NCI-H2081 (cell line): ENCODE results near the gene MYH13.
A peak's percentile ranks its signal among the peaks of the same experiment; 100 is the strongest.

ENCODE experiments used
- DNase-seq, 2 experiments: peaks; one replicate each; lab custom pipeline; 2025; lab: John Stamatoyannopoulos, UW

The MYH13 gene

DNA sequence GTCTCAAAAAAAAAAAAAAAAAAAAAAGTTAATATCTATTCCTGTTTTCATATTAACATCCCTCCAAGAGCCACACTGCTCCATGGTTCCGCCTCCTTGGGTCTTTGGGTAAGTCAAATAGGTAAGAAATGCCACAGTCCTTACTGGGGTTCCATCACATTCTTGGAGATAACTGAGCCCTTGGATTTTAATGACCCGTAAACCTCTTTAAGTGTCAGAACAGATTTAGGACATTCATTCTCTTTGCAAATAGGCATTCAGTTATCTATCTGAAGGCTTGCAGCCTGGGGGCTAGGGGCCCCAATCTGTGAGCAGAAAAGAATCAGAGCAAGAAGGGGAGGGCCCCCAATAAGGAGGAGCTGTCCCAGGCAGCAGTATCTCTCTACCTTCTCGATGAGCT is 28.0 kb downstream of the MYH13 start:
- no peak for DNase-seq

DNA sequence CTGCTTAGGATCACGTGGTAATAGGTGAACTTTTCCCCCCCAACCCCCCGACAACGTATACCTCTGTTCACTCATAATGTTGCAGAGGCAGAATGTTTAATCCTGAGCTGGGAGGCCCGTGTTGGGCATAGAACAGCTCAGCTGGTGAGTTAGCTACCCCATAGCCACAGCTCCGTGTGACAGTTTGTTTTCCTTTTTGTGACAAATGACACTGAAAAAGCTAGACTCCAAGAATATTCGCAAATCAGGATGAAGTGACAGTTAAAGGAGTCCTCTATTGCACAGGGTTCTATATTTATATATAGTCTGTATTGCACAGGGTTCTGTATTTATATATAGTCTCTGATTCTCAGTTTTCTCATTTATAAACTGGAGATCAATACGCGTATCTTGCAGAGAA is 33.8 kb downstream of the MYH13 start:
- DNase-seq: no peak

DNA sequence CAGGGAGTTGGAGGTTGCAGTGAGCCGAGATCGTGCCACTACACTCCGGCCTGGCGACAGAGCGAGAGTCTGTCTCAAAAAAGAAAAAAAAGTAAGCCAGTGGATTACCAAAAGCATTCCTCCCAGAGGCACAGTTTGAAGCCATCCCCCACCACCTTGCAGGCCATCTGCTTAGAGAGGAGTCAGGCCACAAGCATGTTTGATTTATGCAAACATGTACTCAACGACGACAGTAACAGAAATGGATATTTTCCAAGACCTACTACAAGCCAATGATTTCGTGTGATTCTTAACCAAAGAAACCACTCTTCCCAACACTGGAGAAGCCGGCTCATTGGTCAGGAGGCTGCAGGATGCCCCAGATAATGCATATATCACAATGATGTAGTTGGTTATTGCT is 34.8 kb downstream of the MYH13 start:
- no peak for DNase-seq

DNA sequence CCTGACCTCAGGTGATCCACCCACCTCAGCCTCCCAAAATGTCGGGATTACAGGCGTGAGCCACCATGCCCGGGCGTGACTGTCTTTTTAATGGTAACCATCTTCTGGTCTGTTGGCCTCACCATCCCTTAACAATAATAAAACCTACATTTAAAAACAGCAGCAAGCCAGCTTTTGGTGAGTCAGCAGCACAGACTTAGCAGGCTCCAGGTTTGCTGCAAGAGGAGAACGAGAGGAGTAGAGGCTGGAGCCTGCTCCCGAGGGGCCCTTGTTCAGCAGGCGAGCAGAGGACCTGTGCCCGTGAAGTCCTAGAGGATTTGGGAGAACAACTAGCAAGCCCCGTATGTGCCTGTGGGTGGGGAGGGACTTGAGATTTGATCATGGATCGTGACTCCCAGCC is 35.7 kb downstream of the MYH13 start:
- no peak for DNase-seq

DNA sequence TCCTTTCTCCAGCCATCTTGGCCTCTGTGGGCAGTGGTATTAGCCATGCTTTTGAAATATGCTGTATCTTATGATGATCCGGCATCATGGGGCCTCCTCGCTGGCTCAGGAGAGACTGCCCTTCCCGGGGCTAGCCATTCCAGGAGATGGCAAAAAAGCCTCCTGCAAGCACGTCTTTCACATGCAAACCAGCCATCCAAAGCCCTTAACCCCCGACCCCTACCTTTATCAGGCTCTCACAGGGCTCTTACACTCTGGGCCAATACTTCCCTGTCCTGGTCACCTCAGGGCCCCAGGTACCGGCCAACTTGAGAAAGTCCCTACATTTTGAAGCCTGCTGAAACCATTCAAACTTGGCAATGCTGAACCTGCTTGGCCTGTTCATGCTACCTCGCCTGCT is 36.4 kb downstream of the MYH13 start:
- DNase-seq: no peak

DNA sequence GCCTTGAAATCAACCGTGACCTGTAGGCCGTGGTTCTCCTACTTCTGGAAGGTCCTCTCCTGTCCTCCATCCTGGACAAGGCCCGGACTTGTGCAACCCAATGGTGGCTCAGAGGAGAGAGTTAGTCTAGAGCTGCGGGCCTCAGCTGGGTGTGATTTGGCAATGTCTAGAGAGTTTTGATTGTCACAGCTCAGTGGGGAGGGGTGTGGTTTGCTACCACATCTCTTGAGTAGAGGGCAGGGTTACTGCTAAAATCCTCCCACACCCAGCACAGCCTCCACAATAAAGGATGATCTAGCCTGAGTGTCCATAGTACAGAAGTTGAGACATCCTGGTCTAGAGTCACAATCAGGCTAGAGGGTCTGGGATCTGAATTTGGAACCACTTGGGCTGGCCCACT is 40.3 kb downstream of the MYH13 start:
- no peak for DNase-seq

DNA sequence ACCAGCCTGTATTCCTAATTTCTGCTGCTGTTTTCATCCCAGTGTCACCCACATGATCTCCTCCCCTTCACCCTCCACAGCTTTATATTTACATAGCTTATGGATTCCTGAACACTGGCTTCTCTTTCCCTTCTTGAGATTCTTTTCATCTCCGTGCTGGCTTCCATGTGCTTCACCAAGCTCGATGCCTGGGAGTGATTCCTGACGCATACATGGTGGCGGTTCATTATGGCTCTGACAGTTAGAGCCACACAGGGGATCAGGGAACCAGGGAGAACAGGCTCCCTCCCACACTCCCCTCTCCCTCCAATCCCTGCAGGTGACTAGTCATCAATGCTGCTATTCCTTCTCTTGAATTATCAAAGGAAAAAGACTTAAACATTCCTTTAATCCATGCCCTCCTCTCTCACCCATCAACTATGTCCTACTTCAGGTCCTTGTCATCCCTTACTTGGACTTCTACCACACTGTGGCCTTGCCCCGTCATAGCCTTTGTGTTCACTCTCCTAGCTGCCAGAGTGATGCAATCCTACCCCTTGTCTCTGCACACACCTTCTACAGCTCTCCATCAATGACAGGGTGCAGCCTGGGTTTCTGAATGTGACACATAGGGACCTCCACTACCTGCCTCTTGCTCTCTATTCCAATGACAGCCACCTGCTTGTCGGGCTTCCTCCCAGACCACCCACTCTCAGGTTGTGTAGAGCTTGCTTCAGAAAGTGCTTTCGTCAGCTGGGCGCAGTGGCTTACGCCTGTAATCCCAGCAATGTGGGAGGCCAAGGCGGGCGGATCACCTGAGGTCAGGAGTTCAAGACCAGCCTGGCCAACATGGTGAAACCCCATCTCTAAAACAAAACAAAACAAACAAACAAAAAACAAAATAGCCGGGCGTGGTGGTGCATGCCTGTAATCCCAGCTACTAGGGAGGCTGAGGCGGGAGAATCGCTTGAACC is 43.6 kb downstream of the MYH13 start:
- no peak for DNase-seq

DNA sequence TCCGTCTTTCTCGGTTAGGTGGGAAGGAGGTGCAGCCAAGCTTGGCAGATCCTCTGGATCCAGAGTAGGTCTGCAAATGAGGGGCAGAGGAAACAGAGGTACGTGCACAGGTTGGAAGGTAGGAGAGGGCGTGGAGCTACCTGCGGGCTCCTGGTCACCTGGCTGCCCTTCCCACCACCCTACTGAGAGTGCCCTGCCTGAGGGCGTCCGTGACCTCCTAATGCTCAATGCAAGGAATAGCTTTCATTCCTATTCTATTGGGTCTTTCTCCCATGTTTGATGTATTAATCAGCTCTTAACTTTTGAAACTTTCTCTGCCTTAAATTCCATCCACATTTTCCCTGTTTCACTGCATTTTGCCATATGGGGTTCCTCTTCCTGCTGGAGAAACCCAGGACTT is 44.6 kb downstream of the MYH13 start:
- DNase-seq: no peak

DNA sequence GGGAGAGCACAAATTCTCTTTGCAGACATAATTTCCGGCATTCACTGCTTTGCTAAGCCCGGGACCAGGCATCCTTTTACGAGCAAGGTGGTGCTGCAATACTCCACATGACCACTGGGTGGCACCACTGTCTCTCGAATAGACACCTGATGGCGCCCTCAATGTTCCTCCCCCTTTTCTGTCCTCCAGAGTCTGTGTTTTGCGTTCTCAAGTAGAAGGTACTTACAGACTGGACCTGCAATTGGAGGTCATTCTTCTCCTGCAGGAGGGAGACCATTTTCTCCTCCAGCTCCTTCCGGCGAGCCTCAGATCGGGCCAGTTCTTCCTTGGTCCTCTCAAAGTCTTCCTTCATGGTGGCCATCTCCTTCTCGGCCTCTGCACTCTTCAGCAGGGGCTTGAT is 45.2 kb downstream of the MYH13 start:
- DNase-seq: peak; percentile 43 to 52

DNA sequence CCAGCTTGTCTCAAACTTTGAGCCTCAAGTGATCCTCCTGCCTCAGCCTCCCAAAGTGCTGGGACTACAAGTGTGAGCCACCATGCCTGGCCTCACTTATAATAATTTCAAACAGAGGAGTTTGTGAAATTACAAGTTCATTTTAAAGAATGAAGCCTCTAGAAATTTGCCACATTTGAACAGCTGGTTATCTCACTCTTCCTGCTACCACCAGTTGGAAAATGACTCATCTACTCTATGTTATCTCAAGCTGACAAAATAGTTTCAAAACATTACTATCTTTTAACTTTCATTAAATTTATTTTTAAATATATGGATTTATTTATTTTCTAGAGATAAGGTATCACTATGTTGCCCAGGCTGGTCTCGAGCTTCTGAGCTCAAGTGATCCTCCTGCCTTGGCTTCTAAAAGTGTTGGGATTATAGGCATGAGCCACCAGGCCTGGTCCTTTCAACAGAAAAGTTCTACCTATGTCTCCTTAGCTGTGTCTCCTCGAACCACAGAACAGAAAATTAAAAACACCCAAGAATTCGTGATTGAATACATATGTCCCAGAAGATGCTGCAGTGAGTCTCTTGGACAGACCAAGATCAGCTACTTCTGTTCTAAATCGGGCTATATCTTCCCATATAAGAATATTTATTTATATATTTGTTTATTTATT is 47.6 kb downstream of the MYH13 start:
- DNase-seq: no peak

DNA sequence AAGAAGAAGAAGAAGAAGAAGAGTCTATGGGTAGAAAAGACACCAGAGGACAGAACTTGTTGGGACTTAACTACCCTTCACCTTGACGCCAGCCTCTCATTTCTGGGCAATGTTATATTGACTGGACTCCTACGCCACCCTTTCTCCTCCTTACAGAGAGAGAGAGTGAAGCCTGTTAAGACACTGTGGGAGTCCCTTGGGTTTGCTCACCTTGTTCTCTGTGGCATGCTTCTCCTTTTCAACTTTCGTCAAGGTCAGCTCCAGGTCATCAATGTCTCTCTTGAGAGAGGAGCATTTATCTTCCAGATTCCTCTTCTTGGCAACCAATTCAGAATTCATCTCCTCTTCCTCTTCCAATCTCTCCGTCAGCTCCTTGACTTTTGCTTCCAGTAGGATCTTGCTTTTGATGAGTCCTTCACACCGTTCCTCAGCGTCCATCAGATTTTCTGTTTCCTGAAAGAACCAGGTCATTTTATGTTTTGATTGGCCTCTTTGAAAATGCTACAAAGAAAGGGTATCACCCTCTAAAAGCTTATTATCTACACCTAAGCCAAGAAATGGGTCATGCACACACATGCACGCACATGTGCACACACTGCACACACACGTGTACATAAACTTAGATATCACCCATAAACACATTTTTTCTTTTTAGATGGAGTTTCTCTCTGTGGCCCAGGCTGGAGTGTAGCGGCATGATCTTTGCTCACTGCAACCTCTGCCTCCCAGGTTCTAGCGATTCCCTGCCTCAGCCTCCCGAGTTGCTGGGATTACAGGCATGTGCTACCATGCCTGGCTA is 48.8 kb downstream of the MYH13 start:
- DNase-seq: no peak

DNA sequence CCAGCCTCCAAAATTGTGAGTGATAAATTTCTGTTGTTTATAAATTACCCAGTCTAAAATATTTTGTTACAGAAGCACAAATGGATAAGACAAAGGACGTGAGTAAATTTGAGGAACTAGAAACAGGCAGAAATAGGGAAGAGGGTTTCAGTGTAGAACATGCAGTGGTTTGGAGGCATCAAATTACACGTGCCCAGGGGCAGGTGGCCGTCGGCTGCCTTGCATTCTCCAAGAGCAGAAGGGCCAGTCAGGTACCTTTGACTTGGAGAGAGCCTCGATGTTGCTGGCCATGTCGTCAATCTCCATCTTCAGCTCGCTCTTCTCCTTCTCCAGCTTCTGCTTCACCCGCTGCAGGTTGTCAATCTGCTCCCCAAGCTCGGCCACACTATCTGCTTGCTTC is 54.3 kb downstream of the MYH13 start:
- DNase-seq: no peak

DNA sequence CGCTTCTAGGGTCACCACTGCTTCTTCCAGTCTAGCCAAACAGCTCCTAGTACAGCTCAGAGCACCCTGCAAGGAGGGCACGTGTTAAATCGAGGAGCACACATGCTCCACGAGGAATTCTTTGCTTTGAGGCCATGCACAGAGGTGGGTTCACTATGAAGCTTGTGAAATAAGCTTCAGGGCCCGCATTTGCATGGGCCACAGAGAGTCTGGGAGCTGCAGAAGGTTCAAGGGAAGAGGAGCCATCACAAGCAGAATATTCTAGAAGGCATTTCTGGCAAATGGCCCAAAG is 55.3 kb downstream of the MYH13 start:
- no peak for DNase-seq

DNA sequence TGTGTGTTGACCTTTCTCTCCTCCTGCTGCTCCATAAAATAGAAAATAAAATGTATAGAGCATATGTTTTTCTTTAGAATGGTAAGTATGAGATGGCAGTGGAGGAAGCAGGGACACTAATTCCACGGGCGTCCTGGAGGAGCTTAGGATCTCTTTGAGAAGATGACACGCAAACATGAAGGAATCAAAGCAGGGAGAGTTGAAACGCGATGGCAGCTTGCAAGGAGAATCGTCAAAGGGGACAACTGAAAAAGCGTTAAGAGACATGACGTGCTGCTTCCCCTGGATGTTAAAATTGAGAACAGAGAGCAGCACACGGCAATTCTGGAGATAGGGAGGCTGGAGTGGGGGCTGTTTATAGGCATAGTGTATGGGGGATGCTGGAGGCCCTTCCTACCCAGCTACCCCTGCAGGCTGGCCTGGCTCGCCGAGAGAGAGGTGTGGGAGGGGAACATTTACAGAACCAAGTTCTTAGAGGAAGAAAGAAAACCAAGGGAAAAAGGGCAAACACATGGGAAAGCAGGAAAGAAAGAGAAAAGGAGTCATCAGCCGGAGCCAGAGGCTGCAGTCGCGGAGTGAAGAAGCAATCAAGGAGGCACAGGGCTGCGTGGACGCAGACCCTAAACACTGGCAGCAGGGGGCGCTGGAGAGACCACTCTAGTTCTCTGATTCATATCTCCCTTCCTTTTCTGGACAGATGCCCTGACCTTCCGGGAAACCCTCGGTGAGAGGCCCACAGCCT is 55.8 kb downstream of the MYH13 start:
- DNase-seq: no peak

DNA sequence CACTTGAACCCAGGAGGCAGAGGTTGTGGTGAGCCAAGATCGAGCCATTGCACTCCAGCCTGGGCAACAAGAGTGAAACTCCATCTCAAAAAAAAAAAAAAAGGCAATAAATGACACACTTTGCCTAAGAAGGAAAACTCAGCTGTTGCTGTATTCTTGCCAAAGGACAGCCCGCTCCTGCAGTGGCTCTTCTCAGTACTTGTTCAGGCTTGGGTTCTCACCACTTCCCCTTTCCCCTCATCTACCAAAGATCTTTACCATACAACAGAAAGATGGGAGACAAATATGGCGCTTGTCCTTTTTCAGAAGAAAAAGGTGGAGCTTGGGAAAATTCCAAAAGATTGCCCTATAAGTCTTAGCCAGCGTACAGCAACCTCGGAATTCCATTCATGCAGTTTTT is 58.5 kb downstream of the MYH13 start:
- DNase-seq: no peak

DNA sequence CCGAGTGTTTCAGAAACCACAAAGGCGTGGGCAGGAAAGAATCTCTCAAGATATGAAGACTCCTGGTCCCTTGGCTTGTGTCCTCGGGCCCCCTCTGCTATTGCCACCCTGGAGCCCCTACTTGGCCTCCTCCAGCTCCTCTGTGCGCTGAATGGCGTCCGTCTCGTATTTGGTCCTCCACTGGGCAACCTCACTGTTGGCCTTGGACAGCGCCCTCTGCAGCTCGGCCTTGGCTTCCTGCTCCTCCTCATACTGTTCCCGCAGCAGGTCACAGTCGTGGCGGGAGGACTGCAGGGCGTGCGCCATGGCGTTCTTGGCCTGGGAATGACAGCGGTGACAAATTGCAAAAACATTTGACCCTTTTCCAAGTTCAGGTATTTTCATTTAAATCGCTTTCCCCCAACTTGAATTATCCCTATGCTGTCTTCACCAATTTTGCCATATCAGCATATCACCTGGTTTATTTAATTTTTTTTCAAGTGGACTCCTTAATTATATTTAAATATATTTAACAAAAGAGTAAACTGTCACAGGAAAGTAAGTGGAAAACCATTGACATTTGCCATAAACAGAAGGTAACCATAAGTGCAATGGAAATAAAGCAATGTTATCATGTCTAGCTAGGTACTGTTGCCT is 59.7 kb downstream of the MYH13 start:
- DNase-seq: no peak

DNA sequence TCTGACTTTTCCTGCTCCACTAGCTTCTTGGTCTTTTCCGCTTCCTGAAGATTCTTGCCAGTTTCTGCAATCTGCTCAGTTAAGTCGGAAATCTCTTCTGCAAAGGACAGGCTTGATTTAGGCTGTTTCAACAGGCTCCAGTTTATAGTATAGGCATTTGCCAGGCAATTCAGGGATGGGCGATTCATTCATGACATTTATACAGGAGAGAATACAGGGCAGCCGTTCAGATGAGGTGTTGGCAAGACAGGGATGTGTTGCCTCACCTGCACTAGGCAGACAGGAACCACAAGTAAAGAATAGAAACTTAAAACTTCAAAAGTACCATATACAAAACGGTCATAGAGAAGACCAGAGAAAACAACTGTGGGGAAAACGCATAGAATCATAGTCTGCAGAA is 61.7 kb downstream of the MYH13 start:
- no peak for DNase-seq

DNA sequence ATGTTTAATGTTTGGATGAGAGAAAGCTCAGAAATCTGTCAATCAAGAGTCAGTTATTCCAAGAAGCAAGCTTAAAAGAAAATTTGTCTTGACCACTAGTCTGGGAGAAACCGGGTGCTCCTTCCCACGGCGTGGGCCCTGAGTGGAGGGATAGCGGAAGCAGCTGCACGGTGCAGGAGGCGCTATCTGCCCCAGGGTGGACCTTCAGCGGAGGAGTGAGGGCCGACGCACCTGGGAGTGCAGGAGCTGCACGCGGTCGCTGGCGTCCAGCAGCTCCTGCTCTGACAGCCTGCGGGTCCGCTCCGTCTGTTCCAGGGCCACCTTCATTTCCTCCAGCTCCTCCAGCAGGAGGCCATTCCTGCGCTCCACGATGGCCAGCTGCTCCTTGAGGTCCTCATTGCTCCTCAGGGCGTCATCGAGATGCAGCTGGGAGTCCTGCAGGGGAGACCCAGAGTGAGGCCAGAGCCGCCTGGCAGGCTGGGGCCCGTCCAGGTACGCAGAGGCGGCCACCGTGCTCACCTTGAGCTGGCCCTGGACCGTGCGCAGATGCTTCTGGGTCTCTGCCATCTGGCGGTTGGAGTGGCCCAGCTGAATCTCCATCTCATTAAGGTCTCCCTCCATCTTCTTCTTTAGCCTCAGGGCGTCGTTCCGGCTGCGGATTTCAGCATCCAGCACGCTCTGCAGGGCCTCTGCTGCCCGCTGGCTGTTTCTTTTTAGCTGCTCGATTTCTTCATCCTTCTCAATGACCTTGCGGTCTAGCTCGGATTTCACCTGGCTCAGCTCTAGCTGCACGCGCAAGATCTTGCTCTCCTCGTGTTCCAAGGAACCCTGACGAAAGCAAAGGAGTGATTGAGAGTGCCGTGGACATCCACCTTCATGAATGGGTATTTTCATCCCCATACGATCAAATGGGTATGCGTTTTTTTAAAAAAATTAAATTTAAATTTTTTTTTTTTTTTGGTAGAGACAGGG is 63.5 kb downstream of the MYH13 start:
- DNase-seq: no peak

DNA sequence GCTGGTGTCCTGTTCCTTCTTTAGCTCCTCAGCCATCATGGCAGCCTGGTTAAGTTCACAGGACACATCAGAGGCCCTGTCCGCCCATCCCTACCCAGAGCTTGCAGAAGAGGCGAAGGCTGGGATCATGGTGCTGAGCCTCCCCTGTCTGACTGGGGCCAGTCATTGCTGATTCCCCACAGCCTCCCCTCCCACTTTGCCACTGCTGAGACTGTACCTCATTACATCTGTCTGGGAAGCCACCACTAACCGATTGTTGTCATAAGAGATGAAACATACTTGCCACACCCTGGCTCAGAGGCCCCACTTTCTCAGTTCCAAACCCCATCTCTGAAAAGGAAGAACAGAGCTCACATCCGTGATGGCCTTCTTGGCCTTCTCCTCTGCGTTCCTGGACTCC is 66.2 kb downstream of the MYH13 start:
- no peak for DNase-seq

DNA sequence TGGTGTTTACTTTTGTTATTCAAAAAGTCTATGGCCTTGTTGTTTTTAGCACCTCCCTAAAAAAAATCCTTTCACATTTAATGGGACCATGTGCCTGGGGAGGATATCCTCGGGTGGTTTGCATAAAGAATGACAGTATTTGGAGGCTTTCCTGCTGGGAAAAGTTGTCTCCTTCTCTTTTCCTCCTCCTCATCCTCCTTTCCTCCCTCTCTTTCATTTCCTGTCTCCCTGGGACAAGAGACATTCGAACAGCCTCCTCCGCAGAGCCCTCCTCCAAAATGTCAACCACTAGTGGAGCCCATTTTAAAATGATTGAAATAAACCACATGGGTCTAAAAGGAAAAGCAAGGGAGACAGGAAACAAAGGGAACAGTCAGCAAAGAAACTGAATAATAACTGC is 67.4 kb downstream of the MYH13 start:
- DNase-seq: no peak
